GM11168 (cell line): ENCODE data around the gene CPXM2.

ENCODE experiments used
- in situ Hi-C: fragments of 300-500 bp; cut with MboI; formaldehyde crosslinking; loops from one replicate; pipeline ENCODE4 v1.12.0; 2022; ENCODE audit warnings: low sequenced_read_pairs; ENCODE audit not compliant: unreplicated experiment

CPXM2 gene

DNA sequence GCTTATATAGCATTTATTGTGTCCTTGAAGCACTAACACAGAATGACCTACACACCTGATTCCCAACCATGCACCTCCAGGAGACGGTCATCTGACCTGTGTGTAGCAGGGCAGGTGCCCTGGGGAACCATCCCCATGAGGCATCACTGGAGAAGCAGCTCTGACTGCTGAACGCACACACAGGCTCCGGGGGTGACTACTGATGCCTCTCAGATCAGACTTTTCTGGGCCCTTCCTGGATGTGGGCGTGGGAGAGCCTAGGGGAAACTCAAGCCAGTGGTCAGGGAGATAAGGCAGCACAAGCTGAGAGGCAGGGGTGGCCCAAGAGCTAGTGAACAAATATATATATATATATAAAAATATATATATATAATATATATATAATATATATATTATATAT, 37.6 kb downstream of the CPXM2 start:
- in situ Hi-C loops = no loop called here

DNA sequence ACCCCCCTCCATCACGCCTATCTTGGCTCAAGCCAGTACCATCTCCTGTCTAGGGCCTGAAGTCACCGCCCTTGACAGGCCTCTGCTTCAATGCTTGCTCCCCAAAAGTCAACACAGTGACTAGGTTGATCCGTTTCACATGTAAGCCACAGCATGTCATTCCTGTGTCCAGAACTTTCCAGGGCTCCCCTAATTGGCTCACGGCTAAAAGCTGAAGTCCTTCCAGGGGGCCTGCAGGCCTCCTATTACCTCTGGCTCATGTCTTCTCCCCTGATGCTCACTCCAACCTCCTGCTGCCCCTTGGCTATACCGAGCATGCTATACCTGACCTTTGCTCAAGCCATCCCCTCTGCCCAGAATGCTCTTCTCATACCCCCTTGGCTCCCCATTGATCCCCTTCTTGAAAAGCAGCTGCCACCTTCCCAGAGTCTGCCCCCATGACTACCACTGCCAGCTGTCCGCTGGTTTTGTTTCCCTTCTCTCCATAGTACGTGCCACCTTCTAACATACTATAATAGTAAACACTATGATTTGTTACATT, 39.1 kb downstream of the CPXM2 start:
- in situ Hi-C loops = no loop called here

DNA sequence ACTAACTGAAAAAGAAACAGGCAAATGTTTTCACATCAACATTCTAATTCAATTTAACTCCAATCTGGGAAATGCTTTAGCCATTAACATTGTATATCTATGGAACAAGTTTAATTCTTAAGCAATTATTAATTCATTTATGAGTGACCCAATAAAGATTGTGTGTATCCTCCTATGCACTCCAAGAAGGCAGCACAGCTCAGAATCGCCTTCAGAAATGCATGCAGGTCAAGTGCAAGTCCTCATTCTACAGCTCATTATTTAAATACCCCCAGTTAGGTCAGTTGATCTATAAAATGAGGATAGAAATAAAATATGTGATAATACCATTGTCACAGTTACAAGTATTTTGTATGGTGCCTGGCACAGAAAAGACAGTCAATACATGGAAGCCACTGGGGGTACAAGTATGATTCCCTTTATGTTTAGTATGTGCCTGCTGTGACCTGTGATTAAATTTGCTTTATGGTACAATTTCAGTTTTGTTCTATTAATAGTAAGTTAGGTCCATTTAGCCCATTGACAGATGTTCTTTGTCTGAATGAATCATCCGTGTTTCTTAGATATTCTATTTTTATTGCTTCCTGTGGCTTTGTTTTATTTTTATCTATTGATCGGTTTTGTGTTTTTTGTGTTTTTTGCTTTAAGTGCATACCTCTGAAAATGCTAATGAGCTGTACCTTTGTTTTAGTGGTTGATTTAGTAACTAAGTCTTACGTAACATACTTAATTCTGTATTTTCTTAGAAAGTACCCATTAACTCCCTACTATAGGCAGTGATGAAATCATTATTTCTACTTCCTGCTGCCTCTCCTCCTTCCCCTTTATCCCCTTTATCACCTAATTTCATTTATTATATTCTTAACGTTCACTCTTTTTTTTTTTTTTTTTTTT, 42.8 kb downstream of the CPXM2 start:
- in situ Hi-C loops = no loop called here

DNA sequence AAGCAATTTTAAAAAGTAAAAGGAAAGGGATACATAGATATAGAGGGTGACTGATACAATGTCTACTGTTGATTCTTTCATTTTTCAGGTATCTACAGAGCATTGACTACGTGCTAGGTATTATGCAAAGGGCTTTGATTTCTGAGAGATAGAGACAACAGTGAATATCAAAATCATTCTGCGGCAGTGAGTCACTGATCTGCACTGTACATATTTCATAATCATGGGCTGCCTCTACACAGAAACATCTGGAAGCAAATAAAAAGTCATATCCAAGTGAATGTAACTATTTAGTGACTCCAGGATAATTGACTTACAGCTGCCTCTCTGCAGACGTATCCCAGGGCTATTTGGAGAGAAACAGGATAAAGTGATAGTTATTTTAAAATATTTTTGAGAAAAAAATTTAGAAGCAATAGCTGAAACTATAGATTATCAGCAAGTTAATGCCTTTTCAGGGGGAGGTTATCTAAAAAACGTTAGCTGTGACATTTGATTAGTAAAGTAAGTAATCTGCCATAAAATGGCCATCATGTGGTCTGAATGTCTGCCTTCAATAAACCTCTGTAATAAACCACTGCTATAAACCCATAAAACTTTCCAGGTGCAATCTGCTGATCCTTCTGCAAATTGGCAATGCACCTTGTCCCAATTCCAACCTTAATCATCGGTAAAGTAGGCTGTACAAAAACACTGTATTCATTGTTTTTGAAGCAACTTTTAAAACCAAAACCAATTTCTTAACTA, 43.7 kb downstream of the CPXM2 start:
- in situ Hi-C loops = no loop called here

DNA sequence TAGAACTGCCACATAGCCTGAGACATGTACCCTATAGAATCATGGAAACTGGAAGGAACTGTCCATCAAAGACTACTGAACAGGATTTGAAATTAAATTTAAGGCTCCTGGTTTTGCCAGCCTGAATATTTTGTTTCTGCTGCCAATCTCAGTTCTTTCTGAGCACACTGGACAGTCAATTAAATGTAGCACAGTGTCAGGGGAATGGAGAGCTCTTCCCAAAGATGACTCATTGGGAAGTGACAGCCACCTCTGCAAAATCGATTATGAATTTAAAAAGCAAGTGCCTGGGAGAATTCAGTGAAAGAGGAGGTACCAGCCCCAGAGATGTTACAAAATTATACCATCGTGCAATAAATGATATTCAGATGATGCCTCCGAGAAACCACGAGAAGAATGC, 47.8 kb downstream of the CPXM2 start:
- in situ Hi-C loops = no loop called here

DNA sequence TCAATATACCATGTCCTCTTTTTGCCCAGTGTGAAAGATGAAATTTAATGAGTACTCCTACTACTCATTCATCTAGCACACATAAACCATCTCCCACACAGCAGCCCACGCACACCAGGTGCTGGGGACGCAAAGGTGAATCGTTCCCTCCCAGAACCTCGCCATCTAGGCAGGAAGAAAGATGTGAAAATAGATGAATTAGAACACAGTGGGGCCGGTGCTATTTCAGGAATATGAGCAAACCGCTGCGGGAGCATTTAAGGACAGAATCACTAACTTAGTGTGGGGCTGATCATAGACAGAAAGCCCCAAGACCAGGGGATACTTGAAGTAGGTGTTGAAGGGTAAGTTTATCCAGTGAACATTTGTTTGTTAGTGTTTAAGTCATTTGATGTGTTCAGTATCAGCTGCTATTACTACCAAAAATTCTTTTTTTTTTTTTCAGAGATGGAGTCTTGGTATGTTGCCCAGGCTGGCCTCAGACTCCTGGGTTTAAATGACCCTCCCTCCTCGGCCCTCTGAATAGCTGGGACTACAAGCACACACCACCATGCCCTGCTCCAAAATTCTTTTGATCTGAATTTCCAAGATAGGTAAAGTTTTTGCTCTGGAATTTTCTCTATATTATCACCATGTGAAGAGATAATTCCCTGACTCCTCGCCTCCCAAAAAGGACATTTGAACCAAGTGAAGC, 48.8 kb downstream of the CPXM2 start:
- in situ Hi-C loops = no loop called here

DNA sequence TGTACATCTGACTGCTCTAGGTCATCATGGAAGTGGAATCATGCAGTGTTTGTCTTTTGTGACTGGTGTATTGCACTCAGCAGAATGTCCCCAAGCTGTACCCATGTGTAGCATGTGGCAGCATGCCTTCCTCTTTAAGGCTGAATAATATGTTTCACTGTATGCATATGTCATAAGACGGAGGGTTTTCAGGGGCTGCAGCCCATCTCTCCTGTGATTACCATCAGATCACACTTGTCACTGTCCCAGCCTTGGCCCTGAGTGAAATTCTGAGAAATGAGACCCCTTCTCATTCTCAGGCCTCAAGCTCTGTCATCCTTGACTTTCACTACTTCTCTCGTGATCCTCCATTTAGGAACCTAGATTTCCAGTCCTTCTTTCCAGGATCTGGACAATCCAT, 50.0 kb downstream of the CPXM2 start:
- in situ Hi-C loops = no loop called here

DNA sequence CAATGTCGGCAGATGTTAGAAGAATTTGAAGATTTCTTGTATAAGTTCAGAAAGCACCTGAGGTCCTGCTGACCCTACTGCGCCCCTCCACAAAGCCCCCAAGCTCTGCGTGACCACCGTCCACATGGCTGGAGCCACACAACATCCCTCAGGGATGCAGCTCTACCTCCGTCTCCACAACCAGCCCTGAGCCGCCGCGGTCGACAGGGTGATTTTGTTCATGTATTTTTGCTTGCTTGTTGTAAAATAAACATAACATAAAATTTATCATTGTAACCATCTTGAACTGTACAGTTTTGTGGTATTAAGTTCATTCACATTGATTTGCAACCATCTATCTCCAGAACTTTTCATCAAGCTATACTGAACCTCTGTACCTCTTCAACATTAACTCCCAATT, 50.5 kb downstream of the CPXM2 start:
- in situ Hi-C loops = no loop called here

DNA sequence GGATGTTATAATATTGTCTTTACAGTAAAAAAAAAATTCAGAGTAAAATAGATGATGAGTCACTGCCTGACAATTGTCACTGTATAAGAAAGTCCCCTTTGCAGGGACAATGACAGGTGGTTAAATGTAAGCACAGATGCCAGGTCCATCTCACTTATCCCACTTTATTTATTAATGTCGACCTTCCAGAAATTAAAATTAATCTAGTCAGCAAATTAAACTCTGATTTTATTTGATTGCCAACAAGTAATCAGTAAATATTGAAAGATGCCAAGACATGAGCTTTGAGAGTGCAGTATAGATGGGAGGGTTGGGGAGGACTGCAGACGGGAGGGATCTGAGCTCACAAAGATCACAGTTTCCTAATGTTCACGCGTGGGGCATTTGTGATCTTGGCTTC, 50.9 kb downstream of the CPXM2 start:
- in situ Hi-C loops = no loop called here

DNA sequence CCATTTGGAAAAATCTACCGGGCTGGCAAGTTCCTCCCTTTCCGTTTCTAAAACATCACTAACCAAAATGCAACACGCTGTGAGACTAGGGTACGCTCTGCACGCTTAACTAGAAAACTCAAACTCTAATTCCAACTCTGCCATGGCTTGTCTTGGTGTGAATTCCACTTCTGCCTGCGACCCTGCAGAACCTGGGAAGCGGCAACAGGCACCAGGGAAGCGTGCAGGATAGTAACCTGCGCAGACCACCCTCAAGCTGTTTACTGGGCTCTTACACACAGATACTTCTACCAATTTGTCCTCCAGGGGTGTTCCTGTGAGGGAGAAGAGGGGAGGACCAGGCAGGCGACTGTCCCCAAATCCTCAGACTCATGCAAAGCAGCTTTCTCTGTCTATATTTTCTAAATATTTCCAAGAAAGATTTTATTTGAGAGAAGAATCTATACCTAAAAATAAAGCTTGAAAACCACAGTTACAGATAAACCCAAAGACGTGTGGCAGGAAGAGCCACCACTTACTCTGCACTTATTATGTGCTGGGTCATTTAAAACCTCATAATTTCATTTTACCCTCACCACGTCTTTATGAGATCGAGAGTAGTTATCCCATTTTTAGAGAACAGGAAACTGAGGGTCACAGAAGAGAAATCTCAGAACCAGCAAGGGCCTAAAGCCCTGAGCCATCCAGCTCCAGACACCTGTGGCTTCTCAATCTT, 52.9 kb downstream of the CPXM2 start:
- in situ Hi-C loops = no loop called here

DNA sequence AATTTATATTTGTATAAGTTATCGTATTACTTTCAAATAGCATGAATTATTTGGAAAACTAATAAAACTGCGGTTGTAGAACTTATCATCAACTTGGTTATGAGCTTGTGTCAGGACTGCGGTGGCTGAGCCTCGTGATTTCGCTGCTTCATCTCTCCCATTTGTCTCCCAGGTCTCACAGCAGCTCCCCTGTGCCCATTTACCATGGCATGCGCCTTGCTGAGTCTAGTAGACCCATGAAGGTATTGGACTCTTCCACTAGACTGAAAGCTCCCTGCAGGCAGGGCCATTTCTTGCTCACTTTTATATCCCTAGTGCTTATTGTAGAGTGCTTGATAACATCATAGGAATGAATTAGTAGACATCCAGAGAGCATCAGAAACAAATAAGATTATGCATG, 53.9 kb downstream of the CPXM2 start:
- in situ Hi-C loops = no loop called here

DNA sequence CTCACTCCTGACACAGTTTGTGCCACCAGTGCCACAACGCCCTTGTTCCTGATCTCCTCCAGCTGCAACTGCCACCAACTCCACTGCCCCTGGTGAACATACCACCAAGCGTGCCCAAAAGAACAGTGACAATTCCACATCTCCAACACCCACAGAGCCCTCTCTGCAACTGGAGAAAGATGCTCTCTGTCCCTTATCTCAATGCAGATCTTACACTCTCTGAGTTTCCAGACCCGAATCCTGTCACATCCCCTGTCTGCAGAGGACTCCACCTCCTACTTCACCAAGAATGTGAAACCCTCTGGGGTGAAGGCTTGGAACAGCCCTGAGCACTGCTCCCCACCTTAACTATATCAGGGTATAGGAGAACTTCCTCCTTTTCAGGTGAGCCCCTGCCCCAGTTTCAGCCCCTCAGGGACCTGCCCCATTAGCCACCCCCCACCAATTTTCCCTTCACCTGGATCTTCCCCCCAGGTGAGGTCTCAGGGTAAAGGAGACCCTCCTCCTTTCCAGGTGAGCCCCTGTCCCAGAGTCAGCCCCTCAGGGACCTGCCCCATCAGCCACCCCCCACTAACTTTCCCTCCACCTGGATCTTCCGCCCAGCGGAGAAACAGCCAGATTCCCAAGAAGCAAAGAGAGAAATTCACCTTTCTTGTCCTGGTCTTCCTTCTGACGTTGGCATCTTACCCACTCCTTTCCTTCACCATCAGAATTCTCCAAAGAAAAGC, 55.0 kb downstream of the CPXM2 start:
- in situ Hi-C loops = no loop called here

DNA sequence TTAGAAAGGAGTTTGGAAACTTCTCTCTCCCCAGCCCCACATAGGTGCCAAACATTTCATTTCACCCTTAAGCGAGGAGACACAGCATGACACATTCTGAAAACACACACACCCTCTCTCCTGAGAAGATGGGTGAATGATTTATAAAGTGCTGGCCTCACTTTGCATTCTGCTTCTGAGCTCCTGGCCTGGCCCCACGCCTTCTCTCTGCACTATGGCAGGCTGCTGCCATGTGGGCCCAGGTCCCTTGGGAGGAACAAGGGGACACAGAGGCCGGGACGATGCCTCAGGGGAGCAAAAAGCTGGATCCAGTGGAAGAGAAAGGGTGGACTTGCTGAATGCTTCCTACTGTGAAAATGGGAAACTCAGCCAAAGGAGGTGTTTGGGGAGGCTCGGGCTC, 56.0 kb downstream of the CPXM2 start:
- in situ Hi-C loops = no loop called here

DNA sequence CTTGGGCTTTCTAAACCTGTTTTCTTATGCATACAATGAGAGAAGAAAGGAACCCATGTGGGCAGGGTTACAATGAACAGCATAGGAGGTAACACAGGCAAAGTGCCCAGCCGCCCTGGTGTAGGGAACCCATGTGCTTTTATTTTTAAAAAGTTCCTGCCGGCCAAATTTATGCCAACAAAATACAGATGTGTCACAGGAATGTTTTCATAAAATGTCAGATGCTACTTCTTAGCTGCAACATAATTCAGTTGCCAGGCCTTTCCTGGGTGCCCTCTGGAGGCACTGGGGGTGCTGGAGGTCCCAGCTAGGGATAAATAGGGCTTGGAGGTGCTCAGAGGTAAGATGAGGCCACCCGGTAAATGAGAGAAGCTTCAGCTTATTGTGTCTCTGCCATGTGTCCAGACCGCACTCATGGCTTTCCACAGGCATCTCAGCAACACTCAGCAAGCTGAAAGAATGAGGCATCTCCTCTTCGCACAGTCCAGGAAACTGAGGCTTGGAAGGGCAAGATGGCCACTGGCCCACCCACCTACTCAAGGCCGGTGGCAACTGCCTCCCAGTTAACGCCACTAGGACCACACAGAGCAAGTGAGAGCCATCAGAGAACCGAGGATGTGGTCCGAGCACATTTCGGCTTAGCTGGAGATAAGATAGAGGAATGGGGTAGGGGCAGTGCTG, 58.3 kb downstream of the CPXM2 start:
- in situ Hi-C loops = no loop called here

DNA sequence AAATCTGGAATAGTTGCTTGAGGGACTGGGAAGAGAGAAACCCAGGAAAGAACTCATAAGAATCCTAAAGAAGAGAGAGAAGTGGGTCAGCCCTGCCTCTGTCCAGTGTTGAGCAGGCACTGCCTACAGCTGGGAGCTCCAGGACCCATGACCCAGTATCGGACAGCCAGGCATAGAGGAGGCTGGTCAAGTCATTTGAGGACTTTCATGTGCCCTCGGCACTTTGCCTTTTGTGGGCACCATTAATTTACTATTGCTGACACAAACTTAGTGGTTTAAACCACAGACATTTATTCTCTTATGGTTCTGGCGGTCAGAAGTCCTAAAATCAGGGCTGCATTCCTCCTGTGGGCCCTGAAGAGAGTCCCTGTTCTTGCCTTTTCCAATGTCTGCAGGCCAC, 60.3 kb downstream of the CPXM2 start:
- in situ Hi-C loops = no loop called here

DNA sequence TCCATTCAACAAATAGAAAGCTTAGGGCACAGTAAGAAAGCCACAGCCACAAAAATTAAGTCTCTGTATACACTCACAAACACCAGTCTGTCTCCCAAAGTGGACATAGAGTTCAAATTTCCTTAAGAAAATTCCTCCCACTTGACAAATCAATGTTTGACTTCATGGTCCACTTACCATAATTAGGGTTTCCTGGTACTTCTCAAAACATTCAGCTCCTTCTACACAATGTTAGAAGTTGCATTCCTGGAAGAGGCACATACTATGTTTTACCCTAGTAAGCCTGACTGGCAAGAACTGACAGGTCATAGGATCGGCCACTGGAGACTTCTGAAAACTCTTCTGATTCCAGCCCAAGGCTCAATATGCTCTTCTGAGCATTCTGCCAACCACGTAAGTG, 70.5 kb downstream of the CPXM2 start:
- in situ Hi-C loops = no loop called here

DNA sequence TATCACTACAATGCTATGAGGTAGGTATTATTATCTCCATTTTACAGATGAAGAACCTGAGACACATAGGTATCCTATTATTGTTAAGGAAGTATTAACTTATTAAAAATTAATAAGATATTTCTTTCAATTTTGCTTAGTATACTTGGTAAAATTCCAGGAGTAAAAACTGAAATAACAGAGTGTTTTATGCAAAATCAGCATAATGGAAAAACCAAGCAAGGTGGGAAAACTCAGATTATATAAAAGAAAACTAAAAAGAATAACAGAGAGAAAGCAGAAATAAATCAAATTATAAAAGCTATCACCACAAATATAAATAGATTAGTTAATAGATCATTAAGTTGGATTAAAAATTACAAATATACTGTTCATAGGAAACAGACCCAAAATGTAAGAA, 82.0 kb downstream of the CPXM2 start:
- in situ Hi-C loops = no loop called here

DNA sequence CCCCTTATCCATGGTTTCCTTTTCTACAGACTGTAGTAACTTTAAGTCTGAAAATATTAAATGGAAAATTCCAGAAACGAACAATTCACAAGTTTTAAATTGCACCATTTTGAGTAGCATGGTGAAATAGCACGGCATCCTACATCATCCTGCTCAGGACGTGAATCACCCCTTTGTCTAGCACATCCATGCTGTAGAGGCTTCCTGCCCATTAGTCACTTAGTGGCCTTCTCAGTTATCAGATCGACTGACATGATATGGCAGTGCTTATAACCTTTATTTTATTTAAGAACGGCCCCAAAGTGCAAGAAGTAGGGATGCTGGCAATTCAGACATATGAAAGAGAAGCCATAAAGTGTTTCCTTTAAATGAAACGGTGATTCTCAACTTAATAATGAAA, 82.7 kb downstream of the CPXM2 start:
- in situ Hi-C loops = no loop called here

DNA sequence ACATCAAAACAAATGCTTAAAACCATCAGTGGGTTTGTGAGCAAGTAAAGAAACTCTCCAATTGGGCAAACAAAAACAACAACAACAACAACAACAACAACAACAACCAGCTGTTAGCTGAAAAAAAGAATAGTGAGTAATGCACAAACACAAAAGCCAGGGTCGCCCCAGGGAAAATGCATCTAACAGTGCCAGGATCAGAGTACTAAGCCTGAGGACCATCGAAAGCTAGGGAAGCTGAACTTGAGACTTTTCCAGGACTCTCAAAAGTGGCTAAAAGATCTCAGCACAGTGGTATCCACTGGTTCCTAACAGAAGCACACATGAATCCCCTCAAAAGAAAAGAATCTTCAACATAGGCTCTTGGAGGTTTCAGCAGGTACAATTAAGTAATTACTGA, 83.3 kb downstream of the CPXM2 start:
- in situ Hi-C loops = no loop called here
